ENCODE data around the gene ACAA1. TPM values are rescaled to one million over a fixed set of nuclear protein-coding genes. Genes with fewer than 3 reads are reported as not detected.

ACAA1 gene
- total RNA-seq, 3 donors from 2014 or later (not counting 1 experiment from before 2014, with no cell fraction given): 79.4 to 101 (median 93.9) TPM

- Mint-ChIP-seq H3K4me3 (no peak overlapping the region), H3K9me3 (no peaks in the 10 kb centered on the region), H3K36me3 (no peaks in the 10 kb centered on the region), H3K4me1 (peaks cover 11 to 21% of the 10 kb centered on the region in 2 donors), H3K27ac (peak overlapping the region in 1 of 2 donors; percentile 31), H3K27me3 (ENCODE audit: low read depth in 2 of 2) (no peaks in the 10 kb centered on the region)
- WGBS (ENCODE audit: insufficient coverage): 88% methylated on average over 2 of the region's 2 CpGs
- DNase-seq: no peak
- H3K36me3 ChIP-seq (ENCODE audit: control insufficient read depth, insufficient read depth, low read length): no peaks in the 10 kb centered on the region
- no peak for ATAC-seq
- H3K9me3 ChIP-seq (ENCODE audit: control insufficient read depth, insufficient read depth, low read length): no peaks in the 10 kb centered on the region
- H3K4me1 ChIP-seq (ENCODE audit: control insufficient read depth, insufficient read depth, low read length): peaks cover 17% of the 10 kb centered on the region
- intact Hi-C loops (cut with micrococcal nuclease): no loop called here
- H3K27ac ChIP-seq (ENCODE audit: low read length): no peak overlapping the region
- no peak overlapping the region for H3K4me3 ChIP-seq (ENCODE audit: low read length)
- TF ChIP-seq CTCF (IDR thresholded peaks at IDR 0.05): no peak
- H3K27me3 ChIP-seq (ENCODE audit: control insufficient read depth, insufficient read depth, low read length): no peaks in the 10 kb centered on the region
Observed at GRCh38 chr3:38153221-38153620, 16.3 kb upstream of the ACAA1 start.

- Histone ChIP-seq H3K4me3 (ENCODE audit: low read length) (no peak overlapping the region), H3K27ac (ENCODE audit: low read length) (peak overlapping the region; percentile 60), H3K9me3 (ENCODE audit: control insufficient read depth, insufficient read depth, low read length) (no peaks in the 10 kb centered on the region), H3K4me1 (ENCODE audit: control insufficient read depth, insufficient read depth, low read length) (peaks cover 22% of the 10 kb centered on the region), H3K36me3 (ENCODE audit: control insufficient read depth, insufficient read depth, low read length) (no peaks in the 10 kb centered on the region), H3K27me3 (ENCODE audit: control insufficient read depth, insufficient read depth, low read length) (no peaks in the 10 kb centered on the region)
- no peak for ATAC-seq
- no peaks in the 10 kb centered on the region for H3K27me3 Mint-ChIP-seq (ENCODE audit: low read depth in 2 of 2)
- intact Hi-C loops (cut with micrococcal nuclease): no loop called here
- H3K27ac Mint-ChIP-seq: peak overlapping the region in 1 of 2 donors; percentile 81
- peaks cover 11 to 21% of the 10 kb centered on the region in 2 donors for H3K4me1 Mint-ChIP-seq
- no peak overlapping the region for H3K4me3 Mint-ChIP-seq
- TF ChIP-seq CTCF (IDR thresholded peaks at IDR 0.05): no peak
- no peak for DNase-seq
- WGBS (ENCODE audit: insufficient coverage): 98% methylated on average over 2 of the region's 2 CpGs
- H3K9me3 Mint-ChIP-seq: no peaks in the 10 kb centered on the region
- no peaks in the 10 kb centered on the region for H3K36me3 Mint-ChIP-seq
Observed at GRCh38 chr3:38152609-38153008, 15.7 kb upstream of the ACAA1 start.

- DNase-seq (peak in 1 of 2 donors; percentile 57), ATAC-seq (peak; percentile 86 to 92 (median 87))
- peak overlapping the region; percentile 60 for H3K27ac ChIP-seq (ENCODE audit: low read length)
- Mint-ChIP-seq H3K27me3 (ENCODE audit: low read depth in 2 of 2) (no peaks in the 10 kb centered on the region), H3K4me3 (peak overlapping the region; percentile 31), H3K36me3 (peaks cover 3% of the 10 kb centered on the region), H3K4me1 (peaks cover 11 to 21% of the 10 kb centered on the region in 2 donors), H3K27ac (peak overlapping the region; percentile 78 to 81), H3K9me3 (peaks cover 0 to 4% of the 10 kb centered on the region in 2 donors)
- no peak for TF ChIP-seq CTCF (IDR thresholded peaks at IDR 0.05)
- H3K27me3 ChIP-seq (ENCODE audit: control insufficient read depth, insufficient read depth, low read length): no peaks in the 10 kb centered on the region
- H3K36me3 ChIP-seq (ENCODE audit: control insufficient read depth, insufficient read depth, low read length): no peaks in the 10 kb centered on the region
- H3K4me3 ChIP-seq (ENCODE audit: low read length): no peak overlapping the region
- H3K4me1 ChIP-seq (ENCODE audit: control insufficient read depth, insufficient read depth, low read length): peaks cover 22% of the 10 kb centered on the region
- H3K9me3 ChIP-seq (ENCODE audit: control insufficient read depth, insufficient read depth, low read length): no peaks in the 10 kb centered on the region
- intact Hi-C loops (cut with micrococcal nuclease): no loop called here
- 71% methylated on average over 2 of the region's 3 CpGs for WGBS (ENCODE audit: insufficient coverage)
Observed at GRCh38 chr3:38151667-38152265, 14.8 kb upstream of the ACAA1 start.
